Thyroid gland (tissue), 4 donors: ENCODE results near the gene MLPH. TPM values are rescaled to one million over a fixed set of nuclear protein-coding genes. Genes with fewer than 3 reads are reported as not detected.

Experiments
- DNase-seq, 2 donors: peaks; one replicate each; pipeline ENCODE4 v3.0.0-alpha.2; 2019
- H3K27ac ChIP-seq, 3 donors: fragments of 200-600 bp; sonication (generic); 1 replicate in 2 of 3; 2 replicates in 1 of 3; pipeline ENCODE4 v1.5.1; 2016 to 2019; ENCODE audit warnings: mild to moderate bottlenecking in 1 of 3, moderate library complexity in 1 of 3
- H3K27me3 ChIP-seq: fragments of 200-600 bp; sonication (generic); one replicate; pipeline ENCODE4 v1.5.1; 2019
- H3K36me3 ChIP-seq, 2 donors: fragments of 200-600 bp; sonication (generic); one replicate each; pipeline ENCODE4 v1.5.1; 2016 to 2019
- H3K4me1 ChIP-seq, 2 donors: fragments of 200-600 bp; sonication (generic); one replicate each; pipeline ENCODE4 v1.5.1; 2017 to 2019
- H3K4me3 ChIP-seq, 3 donors: fragments of 200-600 bp; sonication (generic); replicated peaks in 1 of 3; 1 replicate in 2 of 3; 2 replicates in 1 of 3; pipeline ENCODE4 v1.5.1; 2016; ENCODE audit warnings: mild to moderate bottlenecking in 1 of 3
- H3K9me3 ChIP-seq: fragments of 200-600 bp; sonication (generic); one replicate; pipeline ENCODE4 v1.5.1; 2017
- POLR2A ChIP-seq, 2 donors: fragments of 450-650 bp; IDR thresholded peaks; one replicate each; pipeline ENCODE4 v1.6.1; 2017; ENCODE audit warnings: antibody characterized with exemption in 2 of 2, mild to moderate bottlenecking in 2 of 2, moderate library complexity in 1 of 2
- WGBS, 2 donors: methylation state at CpG; one replicate each; pipeline ENCODE4 v1.1.5; 2017; 5-methylcytosine and 5-hydroxymethylcytosine counted together
- intact Hi-C: fragments of 100-400 bp; cut with DNase I; formaldehyde crosslinking; loops from one replicate; pipeline ENCODE4 v1.15.1; 2023
- total RNA-seq, 4 donors: library from RNA; depleted of rRNA; stranded (reverse); fragments of >200 nt; gene quantifications; one replicate each; pipeline ENCODE4 v1.2.3, GENCODE V29; 2016
- TF ChIP-seq, protein P1 (sequence below), 6 experiments: fragments of 200-600 bp in 3 of 6; fragments of 450-650 bp in 3 of 6; sonication (generic) in 3 of 6; IDR thresholded peaks; one replicate each; pipeline ENCODE4 v1.5.1; 2016 to 2019; ENCODE audit warnings: antibody characterized with exemption in 6 of 6, mild to moderate bottlenecking in 2 of 6, inconsistent platforms in 1 of 6, moderate library complexity in 1 of 6

Gene MLPH
- total RNA-seq, 4 donors from 2014 or later: 41.3 to 107 (median 58.6) TPM

DNA sequence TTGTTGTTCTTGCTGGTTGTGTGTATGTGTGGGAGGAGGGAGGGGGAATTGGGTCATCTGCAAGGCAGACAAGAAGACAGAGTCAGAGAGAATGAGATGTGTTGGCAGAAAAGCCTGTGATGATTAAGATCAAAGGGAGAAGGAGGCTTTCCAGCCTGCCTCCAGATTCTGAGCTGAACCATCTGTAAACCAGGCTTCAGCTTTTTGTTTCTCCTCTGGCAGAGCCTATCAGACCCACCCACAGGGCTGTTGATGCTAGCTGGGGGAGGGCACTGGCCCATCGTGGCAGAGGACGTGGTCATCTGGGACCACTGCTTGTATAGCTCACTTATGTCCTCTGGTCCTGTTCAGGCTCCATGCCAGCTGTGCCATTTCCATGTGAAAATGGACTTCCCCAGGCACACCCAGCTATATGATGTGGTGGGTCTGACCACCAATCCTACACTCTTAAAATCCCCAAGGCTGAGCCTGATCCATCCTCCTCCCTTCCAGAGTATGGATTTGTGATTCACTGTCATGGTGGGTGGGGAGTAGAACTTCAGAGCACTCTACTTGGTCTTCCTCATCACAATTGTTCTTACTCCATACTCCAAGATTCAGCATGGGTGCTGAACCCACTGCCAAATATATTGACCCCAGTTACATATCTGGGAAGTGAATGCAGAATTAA, 45.3 kb upstream of the MLPH start:
- DNase-seq: no peak
- intact Hi-C loops: no loop called here
- TF ChIP-seq, protein P1, sequence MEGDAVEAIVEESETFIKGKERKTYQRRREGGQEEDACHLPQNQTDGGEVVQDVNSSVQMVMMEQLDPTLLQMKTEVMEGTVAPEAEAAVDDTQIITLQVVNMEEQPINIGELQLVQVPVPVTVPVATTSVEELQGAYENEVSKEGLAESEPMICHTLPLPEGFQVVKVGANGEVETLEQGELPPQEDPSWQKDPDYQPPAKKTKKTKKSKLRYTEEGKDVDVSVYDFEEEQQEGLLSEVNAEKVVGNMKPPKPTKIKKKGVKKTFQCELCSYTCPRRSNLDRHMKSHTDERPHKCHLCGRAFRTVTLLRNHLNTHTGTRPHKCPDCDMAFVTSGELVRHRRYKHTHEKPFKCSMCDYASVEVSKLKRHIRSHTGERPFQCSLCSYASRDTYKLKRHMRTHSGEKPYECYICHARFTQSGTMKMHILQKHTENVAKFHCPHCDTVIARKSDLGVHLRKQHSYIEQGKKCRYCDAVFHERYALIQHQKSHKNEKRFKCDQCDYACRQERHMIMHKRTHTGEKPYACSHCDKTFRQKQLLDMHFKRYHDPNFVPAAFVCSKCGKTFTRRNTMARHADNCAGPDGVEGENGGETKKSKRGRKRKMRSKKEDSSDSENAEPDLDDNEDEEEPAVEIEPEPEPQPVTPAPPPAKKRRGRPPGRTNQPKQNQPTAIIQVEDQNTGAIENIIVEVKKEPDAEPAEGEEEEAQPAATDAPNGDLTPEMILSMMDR (IDR thresholded peaks at IDR 0.05): no peak
- TF ChIP-seq POLR2A (IDR thresholded peaks at IDR 0.05): no peak

DNA sequence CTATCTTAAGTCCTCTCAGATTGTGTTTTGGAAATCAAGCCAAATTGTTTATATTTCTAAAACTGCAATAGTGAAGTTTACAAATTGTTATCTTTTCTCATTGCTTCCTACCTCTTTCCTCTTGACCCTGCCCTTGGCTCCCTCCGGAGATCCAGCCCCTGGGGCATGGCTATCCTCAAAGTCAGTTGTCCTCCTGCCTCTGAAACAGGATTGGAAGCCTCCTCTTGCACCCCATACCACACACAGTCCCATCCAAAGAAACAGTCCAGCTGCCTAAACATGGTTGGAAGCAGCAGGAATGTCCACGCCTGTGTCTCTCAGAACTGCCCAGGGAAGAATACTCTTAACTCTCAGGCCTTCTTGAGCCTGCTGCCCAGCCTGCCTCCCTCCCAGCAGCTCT, 43.0 kb upstream of the MLPH start:
- intact Hi-C loops: no loop called here
- no peak overlapping the region for H3K27ac ChIP-seq

More for the DNA sequence above, 45.3 kb upstream of the MLPH start:
- no peaks in the 10 kb centered on the region for H3K36me3 ChIP-seq
- no peak overlapping the region for H3K4me3 ChIP-seq
- H3K27ac ChIP-seq: no peak overlapping the region
- H3K9me3 ChIP-seq: no peaks in the 10 kb centered on the region
- no peaks in the 10 kb centered on the region for H3K27me3 ChIP-seq
- peaks cover 0 to 9% of the 10 kb centered on the region in 2 donors for H3K4me1 ChIP-seq
- WGBS, 2 donors: 50 to 72% methylated on average over 2 of the region's 2 CpGs

DNA sequence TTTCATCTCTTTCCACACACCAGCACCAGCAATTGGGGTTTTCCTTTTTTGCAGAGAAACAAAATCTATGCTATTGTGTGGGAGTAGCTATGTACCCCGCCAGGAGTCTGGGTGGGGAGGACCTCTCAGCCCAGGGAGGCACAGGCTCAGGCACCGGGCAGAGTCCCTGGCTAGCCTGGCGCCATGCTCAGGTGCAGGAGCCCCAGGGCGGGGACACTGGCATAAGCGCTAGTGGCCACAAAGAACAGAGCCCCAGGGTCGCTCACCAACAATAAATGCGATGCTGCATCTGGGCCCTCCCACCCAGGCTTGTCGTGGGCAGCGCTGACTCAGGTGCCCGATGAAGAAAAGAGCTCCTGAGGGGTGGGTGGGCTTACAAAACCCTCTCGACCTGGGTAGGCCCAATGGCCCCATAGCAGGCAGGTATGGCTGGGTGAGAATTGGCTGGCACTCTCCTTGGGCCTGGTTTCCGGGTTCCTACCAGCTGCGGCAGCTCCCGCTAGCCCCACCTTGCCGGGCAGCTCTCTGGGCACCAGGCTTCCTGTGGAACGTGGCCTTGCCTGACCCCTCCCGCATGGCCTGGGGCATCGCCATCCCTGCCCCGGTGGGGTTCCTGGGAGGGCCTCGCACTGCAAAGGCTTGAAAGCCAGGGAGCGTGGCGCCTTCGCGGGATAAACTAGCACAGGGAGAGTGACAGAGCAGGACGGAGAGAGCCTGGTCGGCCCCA, 41.3 kb upstream of the MLPH start:
- Histone ChIP-seq H3K9me3 (no peaks in the 10 kb centered on the region), H3K36me3 (no peaks in the 10 kb centered on the region), H3K4me1 (peaks cover 3 to 10% of the 10 kb centered on the region in 2 donors), H3K27me3 (no peaks in the 10 kb centered on the region), H3K27ac (no peak overlapping the region), H3K4me3 (no peak overlapping the region)
- no peak for DNase-seq
- intact Hi-C loops: no loop called here
- no peak for TF ChIP-seq POLR2A (IDR thresholded peaks at IDR 0.05)
- TF ChIP-seq, protein P1 (IDR thresholded peaks at IDR 0.05): no peak
- 93 to 97% methylated on average over 9 to 24 of the region's 26 CpGs for WGBS, 2 donors

More for the DNA sequence above, 43.0 kb upstream of the MLPH start:
- Histone ChIP-seq H3K4me3 (no peak overlapping the region), H3K9me3 (no peaks in the 10 kb centered on the region), H3K27me3 (no peaks in the 10 kb centered on the region), H3K36me3 (no peaks in the 10 kb centered on the region), H3K4me1 (peaks cover 0 to 2% of the 10 kb centered on the region in 2 donors)
- 82 to 89% methylated on average over 2 of the region's 2 CpGs for WGBS, 2 donors
- TF ChIP-seq POLR2A (IDR thresholded peaks at IDR 0.05): no peak
- TF ChIP-seq, protein P1 (IDR thresholded peaks at IDR 0.05): no peak
- no peak for DNase-seq

DNA sequence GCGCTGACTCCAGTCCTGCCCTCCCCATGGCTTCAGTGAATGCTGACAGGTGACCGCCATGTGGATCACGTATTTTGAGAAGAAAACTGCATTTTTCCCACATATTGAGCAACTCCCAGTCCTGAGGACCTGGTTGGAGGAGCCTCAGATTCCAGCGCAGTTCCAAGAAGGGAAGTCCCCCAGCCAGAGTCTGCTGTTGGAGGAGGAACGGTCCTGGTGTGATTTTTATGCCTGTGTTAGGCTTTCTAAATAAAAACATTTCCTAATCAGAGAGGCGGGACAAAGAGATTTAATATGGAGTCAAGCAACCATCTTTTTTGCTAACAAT, 40.7 kb upstream of the MLPH start:
- Histone ChIP-seq H3K27ac (no peak overlapping the region), H3K36me3 (no peaks in the 10 kb centered on the region), H3K4me1 (peaks cover 3 to 10% of the 10 kb centered on the region in 2 donors), H3K27me3 (no peaks in the 10 kb centered on the region), H3K4me3 (no peak overlapping the region), H3K9me3 (no peaks in the 10 kb centered on the region)
- DNase-seq: no peak
- no peak for TF ChIP-seq POLR2A (IDR thresholded peaks at IDR 0.05)
- TF ChIP-seq, protein P1 (IDR thresholded peaks at IDR 0.05): no peak
- WGBS, 2 donors: 90 to 91% methylated on average over 5 to 6 of the region's 6 CpGs
- intact Hi-C loops: no loop called here

DNA sequence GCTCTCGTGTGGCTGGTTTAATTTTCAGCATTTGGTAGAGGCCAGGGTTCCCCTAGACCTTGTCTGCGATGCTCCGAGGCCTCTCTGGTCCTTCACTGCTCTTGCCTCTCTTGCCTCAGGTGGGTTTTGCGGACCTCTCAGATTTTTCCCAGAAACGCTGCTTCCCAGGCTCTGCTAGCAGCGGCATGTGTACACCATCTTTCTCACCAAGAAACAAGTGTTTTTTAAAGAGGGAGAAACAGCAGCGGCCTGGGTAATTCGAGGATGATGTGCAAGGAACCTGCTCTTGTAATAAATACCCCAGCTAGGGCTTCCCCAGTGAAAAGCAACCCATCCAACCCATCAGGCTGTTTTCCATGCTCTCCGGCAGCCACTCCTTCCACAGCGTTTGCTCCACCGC, 39.6 kb upstream of the MLPH start:
- WGBS, 2 donors: 92 to 98% methylated on average over 11 of the region's 11 CpGs
- no peak for DNase-seq
- Histone ChIP-seq H3K27me3 (no peaks in the 10 kb centered on the region), H3K4me3 (no peak overlapping the region), H3K9me3 (no peaks in the 10 kb centered on the region), H3K36me3 (no peaks in the 10 kb centered on the region), H3K27ac (no peak overlapping the region), H3K4me1 (peaks cover 3 to 10% of the 10 kb centered on the region in 2 donors)
- intact Hi-C loops: no loop called here
- TF ChIP-seq, protein P1 (IDR thresholded peaks at IDR 0.05): no peak
- no peak for TF ChIP-seq POLR2A (IDR thresholded peaks at IDR 0.05)
